K562 (cell line): Measurements from ENCODE around the gene RNU6-1. TPM values are rescaled to one million over a fixed set of nuclear protein-coding genes. Genes with fewer than 3 reads are reported as not detected.

Source experiments
- CREM ChIP-seq: IDR thresholded peaks from 2 replicates; pipeline ENCODE4 v1.6.1; 2014; ENCODE audit warnings: antibody characterized with exemption, low read depth
- GABPB1 ChIP-seq: sonication (generic); formaldehyde crosslinking; IDR thresholded peaks from 2 replicates; pipeline ENCODE4 v1.8.0; 2022; ENCODE audit warnings: mild to moderate bottlenecking, missing genetic modification reagents
- HIVEP1 ChIP-seq: fragments of 250-450 bp; sonication (Bioruptor Pico); IDR thresholded peaks from 2 replicates; pipeline ENCODE4 v1.4.0; 2020; ENCODE audit warnings: mild to moderate bottlenecking
- NR3C1 ChIP-seq: sonication (generic); formaldehyde crosslinking; IDR thresholded peaks from 2 replicates; pipeline ENCODE4 v1.8.1; 2022; ENCODE audit warnings: missing genetic modification reagents
- NRF1 ChIP-seq, 2 experiments: fragments of 450-650 bp; IDR thresholded peaks in 1 of 2; conservative IDR thresholded peaks in 1 of 2; 2 replicates each; pipeline ENCODE4 v1.6.1; 2014; ENCODE audit warnings: mild to moderate bottlenecking in 2 of 2
- PRMT5 ChIP-seq: sonication (generic); formaldehyde crosslinking; IDR thresholded peaks from 2 replicates; pipeline ENCODE4 v1.5.0; 2020; ENCODE audit warnings: missing genetic modification reagents
- STAG1 ChIP-seq: sonication (generic); formaldehyde crosslinking; IDR thresholded peaks from 2 replicates; pipeline ENCODE4 v1.5.0; 2020; ENCODE audit warnings: missing genetic modification reagents, borderline replicate concordance
- ZBTB7A ChIP-seq: IDR thresholded peaks from 2 replicates; pipeline ENCODE4 v1.6.1; 2011; ENCODE audit warnings: low read depth, mild to moderate bottlenecking, low read length, moderate library complexity, borderline replicate concordance; ENCODE audit not compliant: control insufficient read depth
- ZFP30 ChIP-seq: fragments of 250-450 bp; sonication (Bioruptor Pico); IDR thresholded peaks from 2 replicates; pipeline ENCODE4 v1.8.0; 2022; ENCODE audit warnings: moderate library complexity, mild to moderate bottlenecking, inconsistent platforms, borderline replicate concordance
- ZNF263 ChIP-seq: sonication (generic); formaldehyde crosslinking; IDR thresholded peaks from 2 replicates; pipeline ENCODE4 v1.8.0; 2022; ENCODE audit warnings: mild to moderate bottlenecking, missing genetic modification reagents, borderline replicate concordance
- polyA plus RNA-seq, 8 experiments: library from polyadenylated mRNA; depleted of rRNA in 4 of 8; stranded (reverse) in 5 of 8; unstranded in 3 of 8; fragments of >200 nt; fragmentation: Nextera tagmentation in 2 of 8; fragmentation: Illumina TruSeq in 1 of 8; extraction: Ambion mirVana in 2 of 8; extraction: Trizol in 1 of 8; gene quantifications; 2 replicates each; pipeline versions ENCODE4 v1.2.1 to v1.2.3, GENCODE V29; 2011 to 2014; ENCODE audit warnings: inconsistent platforms in 1 of 8, missing spikeins in 1 of 8
- total RNA-seq, 7 experiments: library from RNA; depleted of rRNA in 6 of 7; stranded (reverse); fragments of >200 nt in 6 of 7; fragmentation: Illumina TruSeq in 2 of 7; extraction: Trizol in 2 of 7; gene quantifications; 2 replicates each; pipeline versions ENCODE4 v1.2.1 to v1.2.3, GENCODE V29; 2011 to 2021; ENCODE audit warnings: low replicate concordance in 1 of 7
- TF ChIP-seq, protein P1 (sequence below): sonication (generic); formaldehyde crosslinking; IDR thresholded peaks from 2 replicates; pipeline ENCODE4 v1.5.0; 2020; ENCODE audit warnings: missing genetic modification reagents
- TF ChIP-seq, protein P2 (sequence below): sonication (generic); formaldehyde crosslinking; IDR thresholded peaks from 2 replicates; pipeline ENCODE4 v1.8.0; 2022; ENCODE audit warnings: mild to moderate bottlenecking, missing genetic modification reagents
- TF ChIP-seq, protein P3 (sequence below), 2 experiments: fragments of 450-650 bp; formaldehyde crosslinking in 1 of 2; IDR thresholded peaks; 2 replicates each; pipeline versions ENCODE4 v1.4.0 to v1.6.1; 2014 to 2020; ENCODE audit warnings: mild to moderate bottlenecking in 2 of 2, borderline replicate concordance in 1 of 2, low read depth in 1 of 2

RNU6-1 gene
- total and polyA plus RNA-seq, 9 of the 15 experiments (the other 6 are each of a cell fraction or from before 2014, with no cell fraction given): not detected

GRCh38 chr15:67820992-67821783 lies 18.7 kb downstream of the RNU6-1 start (continued):
- TF ChIP-seq, protein P1, sequence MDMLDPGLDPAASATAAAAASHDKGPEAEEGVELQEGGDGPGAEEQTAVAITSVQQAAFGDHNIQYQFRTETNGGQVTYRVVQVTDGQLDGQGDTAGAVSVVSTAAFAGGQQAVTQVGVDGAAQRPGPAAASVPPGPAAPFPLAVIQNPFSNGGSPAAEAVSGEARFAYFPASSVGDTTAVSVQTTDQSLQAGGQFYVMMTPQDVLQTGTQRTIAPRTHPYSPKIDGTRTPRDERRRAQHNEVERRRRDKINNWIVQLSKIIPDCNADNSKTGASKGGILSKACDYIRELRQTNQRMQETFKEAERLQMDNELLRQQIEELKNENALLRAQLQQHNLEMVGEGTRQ (CRISPR knock-in tag): no peak
- TF ChIP-seq STAG1 (CRISPR knock-in tag) (peak; percentile 27; the same call in 1 of the 2 replicates), PRMT5 (CRISPR knock-in tag) (peak; percentile 84; the same call in 1 of the 2 replicates), CREM (peak; percentile 47), HIVEP1 (no peak), ZBTB7A (peak; percentile 61; the same call in 1 of the 2 replicates), ZNF263 (CRISPR knock-in tag) (0 out of 2 replicates have a peak, but pooled peaks have one; percentile 29), GABPB1 (CRISPR knock-in tag) (0 out of 2 replicates have a peak, but pooled peaks have one; percentile 21), NRF1 (conservative IDR thresholded peaks at IDR 0.05 in 1 of 2, IDR thresholded peaks at IDR 0.05 in 1 of 2) (no peak), NR3C1 (CRISPR knock-in tag) (0 out of 2 replicates have a peak, but pooled peaks have one; percentile 67), ZFP30 (CRISPR knock-in tag) (no peak)
- TF ChIP-seq, protein P2, sequence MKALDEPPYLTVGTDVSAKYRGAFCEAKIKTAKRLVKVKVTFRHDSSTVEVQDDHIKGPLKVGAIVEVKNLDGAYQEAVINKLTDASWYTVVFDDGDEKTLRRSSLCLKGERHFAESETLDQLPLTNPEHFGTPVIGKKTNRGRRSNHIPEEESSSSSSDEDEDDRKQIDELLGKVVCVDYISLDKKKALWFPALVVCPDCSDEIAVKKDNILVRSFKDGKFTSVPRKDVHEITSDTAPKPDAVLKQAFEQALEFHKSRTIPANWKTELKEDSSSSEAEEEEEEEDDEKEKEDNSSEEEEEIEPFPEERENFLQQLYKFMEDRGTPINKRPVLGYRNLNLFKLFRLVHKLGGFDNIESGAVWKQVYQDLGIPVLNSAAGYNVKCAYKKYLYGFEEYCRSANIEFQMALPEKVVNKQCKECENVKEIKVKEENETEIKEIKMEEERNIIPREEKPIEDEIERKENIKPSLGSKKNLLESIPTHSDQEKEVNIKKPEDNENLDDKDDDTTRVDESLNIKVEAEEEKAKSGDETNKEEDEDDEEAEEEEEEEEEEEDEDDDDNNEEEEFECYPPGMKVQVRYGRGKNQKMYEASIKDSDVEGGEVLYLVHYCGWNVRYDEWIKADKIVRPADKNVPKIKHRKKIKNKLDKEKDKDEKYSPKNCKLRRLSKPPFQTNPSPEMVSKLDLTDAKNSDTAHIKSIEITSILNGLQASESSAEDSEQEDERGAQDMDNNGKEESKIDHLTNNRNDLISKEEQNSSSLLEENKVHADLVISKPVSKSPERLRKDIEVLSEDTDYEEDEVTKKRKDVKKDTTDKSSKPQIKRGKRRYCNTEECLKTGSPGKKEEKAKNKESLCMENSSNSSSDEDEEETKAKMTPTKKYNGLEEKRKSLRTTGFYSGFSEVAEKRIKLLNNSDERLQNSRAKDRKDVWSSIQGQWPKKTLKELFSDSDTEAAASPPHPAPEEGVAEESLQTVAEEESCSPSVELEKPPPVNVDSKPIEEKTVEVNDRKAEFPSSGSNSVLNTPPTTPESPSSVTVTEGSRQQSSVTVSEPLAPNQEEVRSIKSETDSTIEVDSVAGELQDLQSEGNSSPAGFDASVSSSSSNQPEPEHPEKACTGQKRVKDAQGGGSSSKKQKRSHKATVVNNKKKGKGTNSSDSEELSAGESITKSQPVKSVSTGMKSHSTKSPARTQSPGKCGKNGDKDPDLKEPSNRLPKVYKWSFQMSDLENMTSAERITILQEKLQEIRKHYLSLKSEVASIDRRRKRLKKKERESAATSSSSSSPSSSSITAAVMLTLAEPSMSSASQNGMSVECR: peak; percentile 67
- TF ChIP-seq, protein P3, sequence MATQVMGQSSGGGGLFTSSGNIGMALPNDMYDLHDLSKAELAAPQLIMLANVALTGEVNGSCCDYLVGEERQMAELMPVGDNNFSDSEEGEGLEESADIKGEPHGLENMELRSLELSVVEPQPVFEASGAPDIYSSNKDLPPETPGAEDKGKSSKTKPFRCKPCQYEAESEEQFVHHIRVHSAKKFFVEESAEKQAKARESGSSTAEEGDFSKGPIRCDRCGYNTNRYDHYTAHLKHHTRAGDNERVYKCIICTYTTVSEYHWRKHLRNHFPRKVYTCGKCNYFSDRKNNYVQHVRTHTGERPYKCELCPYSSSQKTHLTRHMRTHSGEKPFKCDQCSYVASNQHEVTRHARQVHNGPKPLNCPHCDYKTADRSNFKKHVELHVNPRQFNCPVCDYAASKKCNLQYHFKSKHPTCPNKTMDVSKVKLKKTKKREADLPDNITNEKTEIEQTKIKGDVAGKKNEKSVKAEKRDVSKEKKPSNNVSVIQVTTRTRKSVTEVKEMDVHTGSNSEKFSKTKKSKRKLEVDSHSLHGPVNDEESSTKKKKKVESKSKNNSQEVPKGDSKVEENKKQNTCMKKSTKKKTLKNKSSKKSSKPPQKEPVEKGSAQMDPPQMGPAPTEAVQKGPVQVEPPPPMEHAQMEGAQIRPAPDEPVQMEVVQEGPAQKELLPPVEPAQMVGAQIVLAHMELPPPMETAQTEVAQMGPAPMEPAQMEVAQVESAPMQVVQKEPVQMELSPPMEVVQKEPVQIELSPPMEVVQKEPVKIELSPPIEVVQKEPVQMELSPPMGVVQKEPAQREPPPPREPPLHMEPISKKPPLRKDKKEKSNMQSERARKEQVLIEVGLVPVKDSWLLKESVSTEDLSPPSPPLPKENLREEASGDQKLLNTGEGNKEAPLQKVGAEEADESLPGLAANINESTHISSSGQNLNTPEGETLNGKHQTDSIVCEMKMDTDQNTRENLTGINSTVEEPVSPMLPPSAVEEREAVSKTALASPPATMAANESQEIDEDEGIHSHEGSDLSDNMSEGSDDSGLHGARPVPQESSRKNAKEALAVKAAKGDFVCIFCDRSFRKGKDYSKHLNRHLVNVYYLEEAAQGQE (IDR thresholded peaks at IDR 0.05; ENCODE audit: borderline replicate concordance): peak; percentile 98
- TF ChIP-seq, protein P3 (CRISPR knock-in tag; IDR thresholded peaks at IDR 0.05; ENCODE audit: low read depth): peak; percentile 95
